RWPE1 (cell line): ENCODE results near the gene CASKIN2.
A peak's percentile ranks its signal among the peaks of the same experiment; 100 is the strongest.

ENCODE experiments used
- CTCF ChIA-PET: fragments of 350-600 bp; sonication (Branson Sonifier 250); formaldehyde crosslinking; extraction: SDS; loops from one replicate; lab custom pipeline; 2021; lab: Yijun Ruan, JAX
- POLR2A ChIA-PET: fragments of 400-600 bp; formaldehyde crosslinking; extraction: SDS; loops from one replicate; lab custom pipeline; 2020; ENCODE audit warnings: antibody characterized with exemption; ENCODE audit not compliant: low non-redundant PET; lab: Yijun Ruan, JAX
- DNase-seq: peaks from one replicate; pipeline ENCODE4 v3.0.0; 2012; ENCODE audit warnings: low spot score
- H3K27ac ChIP-seq: fragments of 450-650 bp; 2 replicates; pipeline ENCODE4 v1.5.1; 2017
- CTCF ChIP-seq: fragments of 450-650 bp; conservative IDR thresholded peaks from 2 replicates; pipeline ENCODE4 v1.5.1; 2017; ENCODE audit warnings: low read depth, mild to moderate bottlenecking

The CASKIN2 gene

DNA sequence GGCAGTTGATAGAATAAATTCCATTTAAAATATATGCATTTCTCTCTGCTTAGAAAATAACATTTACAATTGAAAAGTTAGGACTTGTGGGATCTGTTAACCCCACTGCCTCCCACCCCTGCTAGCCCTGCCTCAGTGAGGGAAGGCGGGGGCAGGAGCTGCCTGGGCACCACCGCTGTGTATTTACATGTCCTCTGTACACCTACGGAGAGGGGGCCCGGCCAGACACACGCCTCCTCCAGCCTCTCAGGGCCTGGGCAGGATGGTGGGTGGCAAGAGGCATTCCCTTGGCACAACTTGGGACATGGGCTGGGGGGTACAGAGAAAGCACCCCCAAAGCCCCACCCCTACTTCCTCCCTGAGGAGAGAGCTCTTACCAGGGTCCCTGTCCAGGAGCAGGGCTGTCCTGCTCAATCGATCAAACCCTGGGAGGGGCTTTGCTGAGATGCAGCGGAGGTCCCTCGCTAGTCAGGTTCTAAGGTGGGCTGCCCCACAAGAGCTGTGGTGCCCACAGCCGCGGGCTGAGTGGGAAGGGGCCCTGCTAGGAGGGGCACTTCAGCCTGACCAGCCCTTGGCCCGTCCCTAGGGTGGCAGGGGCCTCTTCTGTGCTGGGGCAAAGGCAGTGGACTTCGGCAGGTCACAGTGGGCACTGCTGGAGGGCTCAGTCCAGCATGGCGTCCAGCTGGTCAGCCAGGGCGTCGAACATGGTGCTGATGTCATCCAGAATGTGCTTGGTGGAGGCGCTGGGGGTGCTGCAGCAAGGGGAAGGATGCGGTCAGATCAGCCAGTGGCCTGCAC lies 14.7 kb downstream of the CASKIN2 start:
- CTCF ChIA-PET = no interaction called here
- H3K27ac ChIP-seq = peak overlapping the region; percentile 54
- POLR2A ChIA-PET = no interaction called here
- no peak for DNase-seq
- TF ChIP-seq CTCF = no peak

- no peak for TF ChIP-seq CTCF
- ChIA-PET POLR2A (interaction anchor here (0.6 kb wide), 1 partner anchor 101 kb away, joined by 3 read pairs; no protein-coding TSS in a partner anchor), CTCF (interaction anchor here (0.5 to 0.6 kb wide), 3 partner anchors 74 to 406 kb away, joined by 3 to 4 read pairs (median 3); no protein-coding TSS in a partner anchor)
- no peak for DNase-seq
- H3K27ac ChIP-seq = peak overlapping the region; percentile 54
These were observed 15.9 kb downstream of the CASKIN2 start for GRCh38 chr17:75499313-75500022.

DNA sequence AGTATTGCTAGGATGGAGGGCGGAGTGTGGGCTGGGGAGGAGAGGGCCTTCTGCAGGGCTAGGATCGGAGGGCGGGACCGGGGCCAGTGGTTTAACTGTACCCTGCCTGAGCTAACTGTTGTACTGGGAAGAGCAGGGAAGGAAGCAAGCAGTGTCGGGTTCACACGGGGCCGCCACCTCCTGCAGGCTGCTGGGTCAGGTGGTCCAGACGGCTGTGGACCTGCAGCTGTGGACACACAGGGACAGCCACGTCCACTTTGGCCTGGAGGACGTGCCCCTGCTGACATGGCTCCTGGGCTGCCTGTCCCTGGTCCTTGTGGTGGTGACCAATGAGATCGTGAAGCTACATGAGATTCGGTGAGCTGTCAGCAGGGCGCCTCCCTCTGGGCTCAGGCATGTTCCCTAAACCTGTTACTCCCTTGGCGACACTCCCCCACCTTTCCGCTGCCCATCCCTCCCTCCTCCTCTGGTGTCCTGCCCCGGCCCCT lies 16.6 kb downstream of the CASKIN2 start:
- POLR2A ChIA-PET = interaction anchor here (0.6 kb wide), 1 partner anchor 102 kb away, joined by 3 read pairs; no protein-coding TSS in a partner anchor
- CTCF ChIA-PET = interaction anchor here (0.6 kb wide), 1 partner anchor 406 kb away, joined by 3 read pairs; no protein-coding TSS in a partner anchor
- no peak for TF ChIP-seq CTCF
- no peak for DNase-seq
- H3K27ac ChIP-seq = peak overlapping the region; percentile 54

DNA sequence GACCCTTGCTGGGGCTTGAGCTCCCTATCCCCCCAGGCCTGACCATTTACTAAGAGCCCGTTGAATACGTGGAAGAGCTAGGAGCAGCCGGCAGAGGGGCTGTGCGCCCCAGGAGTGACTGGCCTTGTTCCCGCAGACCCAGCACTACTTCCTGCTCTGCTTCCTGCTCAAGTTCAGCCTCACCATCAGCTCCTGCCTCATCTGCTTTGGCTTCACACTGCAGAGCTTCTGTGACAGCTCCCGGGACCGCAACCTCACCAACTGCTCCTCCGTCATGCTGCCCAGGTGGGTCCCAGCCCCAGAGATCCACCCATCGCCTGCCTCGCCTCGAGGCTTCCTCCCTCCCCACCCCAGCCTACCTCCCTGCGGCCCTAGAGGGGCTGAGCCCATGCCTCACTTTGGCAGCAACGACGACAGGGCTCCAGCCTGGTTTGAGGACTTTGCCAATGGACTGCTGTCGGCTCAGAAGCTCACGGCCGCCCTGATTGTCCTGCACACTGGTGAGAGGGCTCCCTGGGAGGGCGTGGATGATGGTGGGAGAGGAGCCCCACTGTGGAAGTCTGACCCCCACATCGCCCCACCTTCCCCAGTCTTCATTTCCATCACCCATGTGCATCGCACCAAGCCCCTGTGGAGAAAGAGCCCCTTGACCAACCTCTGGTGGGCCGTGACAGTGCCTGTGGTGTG lies 17.2 kb downstream of the CASKIN2 start:
- CTCF ChIA-PET = interaction anchor here (0.7 kb wide), 1 partner anchor 117 kb away, joined by 3 read pairs; no protein-coding TSS in a partner anchor
- no peak for DNase-seq
- TF ChIP-seq CTCF = no peak
- POLR2A ChIA-PET = no interaction called here
- H3K27ac ChIP-seq = peak overlapping the region; percentile 54

- TF ChIP-seq CTCF = no peak
- ChIA-PET CTCF (interaction anchor here (1.5 kb wide), 1 partner anchor 9 kb away, joined by 3 read pairs; no protein-coding TSS in a partner anchor), POLR2A (no interaction called here)
- no peak for DNase-seq
- peak overlapping the region; percentile 21; the same call in 1 of the 2 replicates for H3K27ac ChIP-seq
These were observed 19.3 kb downstream of the CASKIN2 start for GRCh38 chr17:75496005-75496404.
